H1 (cell line): ENCODE measurements around the gene VPS37C. TPM values are rescaled to one million over a fixed set of nuclear protein-coding genes. Genes with fewer than 3 reads are reported as not detected.

Experiments
- CREB1 ChIP-seq: IDR thresholded peaks from 2 replicates; pipeline ENCODE4 v1.6.1; 2012; ENCODE audit warnings: inconsistent platforms
- CTCF ChIP-seq, 3 experiments: IDR thresholded peaks; 1 replicate in 2 of 3; 2 replicates in 1 of 3; pipeline versions ENCODE4 v1.5.1 to v1.6.1; 2011; ENCODE audit warnings: low read length in 3 of 3, mild to moderate bottlenecking in 3 of 3, inconsistent platforms in 2 of 3, low read depth in 1 of 3, moderate library complexity in 1 of 3; ENCODE audit not compliant: insufficient read depth in 1 of 3; ENCODE audit errors: control extremely low read depth in 1 of 3
- TAF1 ChIP-seq: IDR thresholded peaks from 2 replicates; pipeline ENCODE4 v1.6.1; 2011; ENCODE audit warnings: mild to moderate bottlenecking, low read depth, low read length
- polyA plus RNA-seq, 7 experiments: library from polyadenylated mRNA; depleted of rRNA in 3 of 7; stranded (reverse) in 5 of 7; unstranded in 2 of 7; fragments of >200 nt in 5 of 7; fragments of 200-250 nt in 2 of 7; gene quantifications; 1 replicate in 5 of 7; 2 replicates in 1 of 7; 4 replicates in 1 of 7; pipeline versions ENCODE4 v1.2.1 to v1.2.3, GENCODE V29; 2011 to 2013; ENCODE audit warnings: missing spikeins in 2 of 7, mixed read lengths in 2 of 7
- total RNA-seq: library from RNA; stranded (reverse); fragmentation: NEBNext Ultra II Directional; extraction: Animal tissue kit (Norgen Biotek cat#: 25700); gene quantifications from 2 replicates; pipeline ENCODE4 v1.2.1, GENCODE V29; 2021

Gene VPS37C
- total and polyA plus RNA-seq, 2 of the 8 experiments (the other 6 are each of a cell fraction or from before 2014, with no cell fraction given): 12.9 to 21.0 TPM

GRCh38 chr11:61133145-61133544, 28.1 kb downstream of the VPS37C start (continued):
- TF ChIP-seq CTCF (IDR thresholded peaks at IDR 0.05; ENCODE audit: control extremely low read depth in 1 of 3, insufficient read depth in 1 of 3, low read depth in 1 of 3, low read length in 3 of 3) (no peak), CREB1 (no peak), TAF1 (no peak)
